Omental fat pad (tissue), 4 donors: Measurements from ENCODE around the gene SGMS1. TPM values are rescaled to one million over a fixed set of nuclear protein-coding genes. Genes with fewer than 3 reads are reported as not detected.
"Not testable (repeated sequence)": the region's sequence is repeated elsewhere in the genome, so short reads cannot be mapped to it uniquely, and the experiment has no call there.

Source experiments
- ATAC-seq: fragments of 150-250 bp; one replicate; pipeline ENCODE4 v1.9.1; 2016; ENCODE audit warnings: mild to moderate bottlenecking, moderate library complexity; ENCODE audit not compliant: low FRiP score
- DNase-seq: peaks from one replicate; pipeline ENCODE4 v3.0.0-alpha.2; 2019; ENCODE audit warnings: low spot score
- total RNA-seq, 4 donors: library from RNA; depleted of rRNA; stranded (reverse); fragments of >200 nt; gene quantifications; one replicate each; pipeline ENCODE4 v1.1.0, GENCODE V29; 2016
- TF ChIP-seq, protein P1 (sequence below), 3 donors: fragments of 450-650 bp; IDR thresholded peaks; one replicate each; pipeline ENCODE4 v1.5.1; 2016 to 2017; ENCODE audit warnings: antibody characterized with exemption in 3 of 3, mild to moderate bottlenecking in 3 of 3, moderate library complexity in 2 of 3

The SGMS1 gene
- 100 to 1,000 TPM in 2 of 4 donors, 10 to 100 TPM in 2; 82.5 to 136 (median 96.4) TPM for total RNA-seq

GRCh38 chr10:50623663-50624412 lies at the start of gene SGMS1:
Gene SGMS1, minus strand, starts transcription at chr10:50623956. Its CDS starts 279,842 bp downstream, at chr10:50344114.
- DNase-seq (peak; percentile 41), ATAC-seq (peak; percentile 56)
- TF ChIP-seq, protein P1, sequence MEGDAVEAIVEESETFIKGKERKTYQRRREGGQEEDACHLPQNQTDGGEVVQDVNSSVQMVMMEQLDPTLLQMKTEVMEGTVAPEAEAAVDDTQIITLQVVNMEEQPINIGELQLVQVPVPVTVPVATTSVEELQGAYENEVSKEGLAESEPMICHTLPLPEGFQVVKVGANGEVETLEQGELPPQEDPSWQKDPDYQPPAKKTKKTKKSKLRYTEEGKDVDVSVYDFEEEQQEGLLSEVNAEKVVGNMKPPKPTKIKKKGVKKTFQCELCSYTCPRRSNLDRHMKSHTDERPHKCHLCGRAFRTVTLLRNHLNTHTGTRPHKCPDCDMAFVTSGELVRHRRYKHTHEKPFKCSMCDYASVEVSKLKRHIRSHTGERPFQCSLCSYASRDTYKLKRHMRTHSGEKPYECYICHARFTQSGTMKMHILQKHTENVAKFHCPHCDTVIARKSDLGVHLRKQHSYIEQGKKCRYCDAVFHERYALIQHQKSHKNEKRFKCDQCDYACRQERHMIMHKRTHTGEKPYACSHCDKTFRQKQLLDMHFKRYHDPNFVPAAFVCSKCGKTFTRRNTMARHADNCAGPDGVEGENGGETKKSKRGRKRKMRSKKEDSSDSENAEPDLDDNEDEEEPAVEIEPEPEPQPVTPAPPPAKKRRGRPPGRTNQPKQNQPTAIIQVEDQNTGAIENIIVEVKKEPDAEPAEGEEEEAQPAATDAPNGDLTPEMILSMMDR (IDR thresholded peaks at IDR 0.05), result no peak

DNA sequence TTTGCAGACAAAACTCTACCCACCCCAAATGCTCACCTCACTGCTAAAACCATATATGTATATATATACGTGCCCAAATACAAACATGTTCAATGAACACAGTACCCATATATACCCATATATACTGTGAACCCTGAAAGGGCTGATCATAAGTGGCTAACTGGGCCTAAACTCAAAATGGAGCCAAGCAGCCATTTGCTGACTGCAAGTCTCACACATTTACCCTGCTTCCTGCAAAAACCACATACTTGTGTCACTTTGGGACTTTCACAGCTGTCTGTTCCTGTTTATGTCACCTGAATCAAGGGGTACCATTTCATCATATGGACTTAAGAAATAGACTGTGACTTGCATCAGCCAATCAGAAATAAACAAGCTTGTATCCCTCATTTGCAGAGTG lies 48.4 kb upstream of the SGMS1 start:
- not testable (repeated sequence) for DNase-seq, ATAC-seq

GRCh38 chr10:50671645-50672044 lies 47.9 kb upstream of the SGMS1 start:
- ATAC-seq, DNase-seq: not testable (repeated sequence)

DNA sequence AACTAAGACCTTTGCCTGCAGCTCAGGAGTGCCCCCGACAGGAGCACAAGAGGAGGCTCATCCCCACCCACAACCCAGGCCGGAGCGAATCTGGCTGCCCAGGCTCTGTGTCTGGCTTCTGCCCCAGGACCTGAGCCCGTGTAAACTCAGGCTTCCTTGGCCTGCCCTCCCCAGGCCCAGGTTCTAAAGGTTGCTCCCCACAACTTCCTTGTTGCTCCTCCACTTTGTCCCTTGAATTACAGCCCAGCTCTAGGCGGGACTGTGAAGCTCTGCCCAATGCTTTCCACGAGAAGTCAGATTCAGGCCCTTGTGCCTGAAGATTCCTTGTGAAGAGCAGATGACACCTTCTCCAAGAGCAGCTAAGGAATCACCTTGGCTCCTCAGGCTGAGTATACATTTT lies 46.2 kb upstream of the SGMS1 start:
- ATAC-seq, DNase-seq: not testable (repeated sequence)

- ATAC-seq, DNase-seq: not testable (repeated sequence)
Observed at GRCh38 chr10:50667353-50667752, 43.6 kb upstream of the SGMS1 start.

GRCh38 chr10:50662420-50662819 lies 38.7 kb upstream of the SGMS1 start:
- not testable (repeated sequence) for DNase-seq, ATAC-seq

- not testable (repeated sequence) for ATAC-seq, DNase-seq
Observed at GRCh38 chr10:50661563-50661962, 37.8 kb upstream of the SGMS1 start.

DNA sequence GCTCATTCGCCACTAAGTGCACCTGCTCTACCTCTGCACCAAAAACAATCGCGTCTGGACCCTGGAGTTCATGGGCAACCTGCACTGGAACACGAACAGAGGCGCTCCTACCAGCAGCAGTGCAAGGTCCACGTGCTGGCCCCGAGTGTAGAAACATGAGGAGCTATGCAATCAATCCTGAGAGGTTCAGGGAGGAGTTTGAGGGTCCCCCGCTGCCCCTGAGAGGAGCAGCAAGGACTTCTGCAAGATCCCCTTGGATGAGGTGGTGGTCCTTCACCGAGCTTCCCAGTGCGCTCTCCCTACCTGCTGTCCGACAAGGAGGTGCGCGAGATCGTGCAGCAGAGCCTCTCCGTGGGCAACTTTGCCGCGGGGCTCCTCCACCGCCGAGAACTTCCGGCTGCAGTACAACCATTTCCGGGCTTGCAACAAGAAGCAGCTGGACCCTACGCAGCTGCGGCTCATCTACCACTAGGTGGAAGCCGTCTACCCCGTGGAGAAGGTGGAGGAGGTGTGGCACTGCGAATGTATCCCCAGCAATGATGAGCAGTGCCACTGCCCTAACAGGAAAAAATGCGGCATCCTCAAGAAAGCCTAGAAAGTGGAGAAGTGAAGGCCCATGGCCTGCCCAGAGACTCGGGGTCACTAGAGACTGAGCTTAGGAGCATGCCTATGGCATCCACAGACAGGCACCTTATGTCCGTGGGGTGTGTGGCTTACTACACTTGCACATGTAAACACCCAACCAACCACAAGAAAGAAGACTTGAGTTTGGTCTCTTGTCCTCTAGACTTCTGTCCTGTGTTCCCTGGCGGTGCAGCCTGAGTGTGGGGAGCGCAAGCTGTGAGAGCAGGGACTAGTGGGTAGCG lies 36.3 kb upstream of the SGMS1 start:
- DNase-seq, result not testable (repeated sequence)

DNA sequence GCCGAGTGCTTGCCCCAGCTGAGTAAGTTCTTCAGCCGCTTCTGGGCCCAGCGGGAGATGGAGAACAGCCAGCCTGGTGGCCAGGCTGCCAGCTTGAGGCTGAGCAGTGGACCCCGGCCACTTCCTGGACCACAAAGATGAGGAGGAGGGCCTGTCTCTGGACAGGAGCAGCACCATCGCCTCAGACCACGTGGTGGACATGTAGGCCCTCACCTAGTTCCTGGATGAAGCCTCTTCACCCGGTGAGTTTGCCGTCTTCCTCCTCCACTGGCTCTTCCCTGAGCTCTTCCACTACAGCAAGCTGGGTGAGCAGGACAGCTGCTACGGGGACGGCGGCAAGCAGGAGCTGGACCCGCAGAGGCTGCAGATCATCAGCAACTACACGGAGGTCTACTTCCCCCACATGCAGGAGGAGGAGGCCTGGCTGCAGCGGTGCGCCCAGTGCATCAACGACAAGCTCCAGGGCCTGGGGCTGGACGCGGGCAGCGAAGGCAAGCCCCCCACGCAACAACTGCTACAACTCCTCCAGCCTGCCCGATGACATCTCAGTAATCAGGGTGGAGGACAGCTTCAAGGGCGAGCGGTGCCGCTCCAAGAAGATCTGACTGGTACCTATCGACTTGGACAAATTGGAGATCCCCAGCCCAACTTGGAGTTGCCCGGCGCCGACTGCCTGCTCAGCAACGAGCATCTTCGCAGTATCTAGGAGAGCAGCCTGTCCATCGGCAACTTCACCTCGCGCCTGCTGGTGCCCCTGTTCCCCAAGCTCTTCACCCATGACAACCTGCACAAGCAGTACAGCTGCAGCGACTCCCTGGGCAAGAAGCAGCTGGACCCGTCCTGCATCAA lies 35.5 kb upstream of the SGMS1 start:
- not testable (repeated sequence) for ATAC-seq, DNase-seq

More for the DNA sequence above, 36.3 kb upstream of the SGMS1 start:
- ATAC-seq, result peak; percentile 23

DNA sequence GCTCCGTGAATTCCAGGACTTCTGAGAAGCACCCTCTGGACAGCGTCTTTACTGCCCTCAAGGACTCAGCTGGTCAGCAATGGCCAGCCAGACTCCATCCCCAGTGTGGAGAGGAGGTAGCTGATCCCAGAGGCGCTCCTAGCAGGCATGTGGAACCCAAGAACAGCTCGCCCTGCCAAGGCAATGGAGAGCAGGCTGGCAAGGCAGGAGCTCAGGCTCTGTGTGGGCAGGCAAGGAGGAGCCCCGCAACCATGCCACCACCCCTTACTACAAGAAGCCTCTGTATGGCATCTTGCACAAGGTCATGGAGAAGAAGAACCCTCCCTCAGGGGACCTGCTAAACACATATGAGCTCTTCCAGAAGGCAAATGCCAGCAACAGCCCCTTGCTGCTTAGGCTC lies 34.4 kb upstream of the SGMS1 start:
- DNase-seq (no peak), ATAC-seq (no peak)
- TF ChIP-seq, protein P1 (IDR thresholded peaks at IDR 0.05), result no peak

DNA sequence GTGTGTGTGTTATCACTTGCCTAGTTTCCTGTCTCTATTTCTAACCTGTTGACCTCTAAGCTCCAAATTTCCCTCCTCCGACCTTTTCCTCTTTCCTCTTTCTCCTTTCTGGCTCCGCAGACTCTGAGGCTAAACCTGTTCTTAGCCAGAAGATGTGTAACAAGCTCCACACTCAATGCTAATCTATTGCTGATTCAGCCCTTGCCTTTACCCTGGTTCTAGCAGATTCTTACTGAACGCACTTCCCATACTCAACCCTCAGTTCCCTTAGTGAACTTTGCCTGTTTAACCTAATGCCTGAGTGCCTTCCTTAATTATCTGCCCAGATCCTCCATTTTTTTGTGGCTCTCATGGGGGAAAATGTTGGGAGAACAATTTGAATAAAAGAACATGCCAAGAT lies 30.0 kb upstream of the SGMS1 start:
- TF ChIP-seq, protein P1 (IDR thresholded peaks at IDR 0.05), result no peak
- DNase-seq, result no peak
- no peak for ATAC-seq
